Muscle of back (tissue), 10 donors: ENCODE results near the gene CRYM. TPM values are rescaled to one million over a fixed set of nuclear protein-coding genes. Genes with fewer than 3 reads are reported as not detected.

Experiments used
- polyA plus RNA-seq, 10 donors: library from polyadenylated mRNA; unstranded; fragments of 120-200 nt; gene quantifications; one replicate each; pipeline ENCODE4 v1.2.1, GENCODE V29; 2013; ENCODE audit not compliant: insufficient read length in 10 of 10

CRYM gene
- polyA plus RNA-seq, 10 donors = 0.11 to 2.2 (median 0.64) TPM; not detected in 4

Other genes starting within 250 kb of the CRYM start
- gene DNAH3, start 127.4 kb downstream of the CRYM start, polyA plus RNA-seq = under 1 TPM; 0.03 to 0.54 (median 0.25) TPM
- 10 to 100 TPM; 25.6 to 46.7 (median 41.3) TPM for gene LDAF1, start 119.6 kb downstream of the CRYM start, polyA plus RNA-seq
- gene ZP2, start 66.7 kb downstream of the CRYM start, polyA plus RNA-seq = 1 to 10 TPM in 1 of 10 donors, under 1 TPM in 8, not detected in 1; 0.13 to 1.1 (median 0.35) TPM
- gene ANKS4B, start 44.6 kb downstream of the CRYM start, polyA plus RNA-seq = under 1 TPM in 5 of 10 donors, not detected in 5; 0.03 to 0.05 (median 0.04) TPM